SU-DHL-6 (cell line): ENCODE measurements around the gene HCRTR1.

Source experiments
- H2AFZ ChIP-seq: fragments of 200-600 bp; sonication (generic); 2 replicates; pipeline ENCODE4 v1.6.1; 2014; ENCODE audit warnings: low read depth, mild to moderate bottlenecking, moderate library complexity, mixed read lengths, antibody characterized with exemption, low read length; ENCODE audit not compliant: severe bottlenecking
- H3F3A ChIP-seq: fragments of 200-600 bp; shearing (Covaris generic); 2 replicates; pipeline ENCODE4 v1.6.0; 2016; ENCODE audit warnings: antibody characterized with exemption, mild to moderate bottlenecking; ENCODE audit not compliant: insufficient read depth
- H3K27ac ChIP-seq: fragments of 200-600 bp; sonication (generic); 2 replicates; pipeline ENCODE4 v1.5.1; 2016; ENCODE audit warnings: low read depth, mild to moderate bottlenecking, low read length, moderate library complexity, mixed read lengths
- H3K27me3 ChIP-seq: fragments of 200-600 bp; sonication (generic), shearing (Covaris generic); 2 replicates; pipeline ENCODE4 v1.6.0; 2014; ENCODE audit warnings: mild to moderate bottlenecking, low read length
- H3K36me3 ChIP-seq: fragments of 200-600 bp; sonication (generic); 2 replicates; pipeline ENCODE4 v1.6.1; 2014; ENCODE audit warnings: mild to moderate bottlenecking, low read length, mixed read lengths
- H3K4me2 ChIP-seq: fragments of 300-600, 200-600 bp; shearing (Covaris generic), sonication (generic); 2 replicates; pipeline ENCODE4 v1.6.0; 2014; ENCODE audit warnings: low read length, low read depth, mild to moderate bottlenecking; ENCODE audit not compliant: poor library complexity, severe bottlenecking
- H3K4me3 ChIP-seq: fragments of 200-600 bp; sonication (generic); 2 replicates; pipeline ENCODE4 v1.5.1; 2014; ENCODE audit warnings: antibody characterized with exemption, low read length, mild to moderate bottlenecking, mixed read lengths; ENCODE audit not compliant: insufficient read depth, poor library complexity, severe bottlenecking
- H3K79me2 ChIP-seq: fragments of 200-600 bp; sonication (generic); 2 replicates; pipeline ENCODE4 v1.6.1; 2014; ENCODE audit warnings: mild to moderate bottlenecking, low read length, moderate library complexity; ENCODE audit not compliant: insufficient read depth
- H3K9ac ChIP-seq: fragments of 200-600 bp; sonication (generic); 2 replicates; pipeline ENCODE4 v1.7.0; 2014; ENCODE audit warnings: mild to moderate bottlenecking, low read length
- H3K9me2 ChIP-seq: fragments of 200-600 bp; sonication (generic); replicated peaks from 2 replicates; pipeline ENCODE4 v1.6.1; 2014; ENCODE audit warnings: low read length; ENCODE audit not compliant: insufficient read depth
- H3K9me3 ChIP-seq: fragments of 200-600 bp; sonication (generic); 2 replicates; pipeline ENCODE4 v1.6.1; 2014; ENCODE audit warnings: low read length, mixed read lengths; ENCODE audit not compliant: insufficient read depth
- H4K20me1 ChIP-seq: fragments of 200-600 bp; sonication (generic); 2 replicates; pipeline ENCODE4 v1.6.1; 2014; ENCODE audit warnings: low read depth, mild to moderate bottlenecking, antibody characterized with exemption, low read length, moderate library complexity, mixed read lengths
- EZH2phosphoT487 ChIP-seq: fragments of 200-600 bp; sonication (generic), shearing (Covaris generic); conservative IDR thresholded peaks from 2 replicates; pipeline ENCODE4 v1.6.1; 2018; ENCODE audit warnings: mild to moderate bottlenecking, antibody characterized with exemption, low read length, moderate library complexity, mixed read lengths
- TF ChIP-seq, protein P1 (sequence below): fragments of 200-600 bp; sonication (generic); IDR thresholded peaks from one replicate; pipeline ENCODE4 v1.5.1; 2017; ENCODE audit warnings: antibody characterized with exemption, mild to moderate bottlenecking, low read length, moderate library complexity; ENCODE audit not compliant: insufficient read depth, poor library complexity, severe bottlenecking

Gene HCRTR1

DNA sequence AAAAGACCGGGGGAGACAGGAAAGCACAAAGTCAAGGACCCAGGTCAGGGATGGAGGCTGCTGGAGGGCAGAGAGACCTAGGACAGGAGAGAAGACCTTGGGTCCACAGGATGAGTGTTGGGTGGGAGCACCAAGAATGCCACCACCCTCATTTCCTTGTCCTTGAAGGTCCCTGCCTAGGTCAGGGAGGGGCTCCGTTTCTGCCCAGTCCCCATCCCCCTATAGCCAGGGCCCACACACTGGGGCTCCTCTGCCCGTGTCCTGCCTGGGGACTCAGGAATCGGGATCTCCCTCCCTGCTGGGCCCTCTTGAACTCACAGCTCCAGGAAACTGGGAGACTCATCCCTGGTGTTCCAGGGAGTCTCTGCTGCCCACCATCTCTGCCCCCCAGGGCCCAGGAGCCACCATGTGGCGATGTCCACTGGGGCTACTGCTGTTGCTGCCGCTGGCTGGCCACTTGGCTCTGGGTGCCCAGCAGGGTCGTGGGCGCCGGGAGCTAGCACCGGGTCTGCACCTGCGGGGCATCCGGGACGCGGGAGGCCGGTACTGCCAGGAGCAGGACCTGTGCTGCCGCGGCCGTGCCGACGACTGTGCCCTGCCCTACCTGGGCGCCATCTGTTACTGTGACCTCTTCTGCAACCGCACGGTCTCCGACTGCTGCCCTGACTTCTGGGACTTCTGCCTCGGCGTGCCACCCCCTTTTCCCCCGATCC lies 40.6 kb upstream of the HCRTR1 start:
- Histone ChIP-seq H3F3A (no peaks in the 10 kb centered on the region), H4K20me1 (no peaks in the 10 kb centered on the region), H3K9ac (no peak overlapping the region), H3K9me3 (no peaks in the 10 kb centered on the region), H3K36me3 (no peaks in the 10 kb centered on the region), H3K27ac (no peak overlapping the region), H3K79me2 (no peaks in the 10 kb centered on the region), H3K4me3 (no peak overlapping the region), H3K27me3 (no peaks in the 10 kb centered on the region), H3K9me2 (no peaks in the 10 kb centered on the region), H2AFZ (no peak overlapping the region), H3K4me2 (no peak overlapping the region)
- no peak for TF ChIP-seq EZH2phosphoT487
- TF ChIP-seq, protein P1, sequence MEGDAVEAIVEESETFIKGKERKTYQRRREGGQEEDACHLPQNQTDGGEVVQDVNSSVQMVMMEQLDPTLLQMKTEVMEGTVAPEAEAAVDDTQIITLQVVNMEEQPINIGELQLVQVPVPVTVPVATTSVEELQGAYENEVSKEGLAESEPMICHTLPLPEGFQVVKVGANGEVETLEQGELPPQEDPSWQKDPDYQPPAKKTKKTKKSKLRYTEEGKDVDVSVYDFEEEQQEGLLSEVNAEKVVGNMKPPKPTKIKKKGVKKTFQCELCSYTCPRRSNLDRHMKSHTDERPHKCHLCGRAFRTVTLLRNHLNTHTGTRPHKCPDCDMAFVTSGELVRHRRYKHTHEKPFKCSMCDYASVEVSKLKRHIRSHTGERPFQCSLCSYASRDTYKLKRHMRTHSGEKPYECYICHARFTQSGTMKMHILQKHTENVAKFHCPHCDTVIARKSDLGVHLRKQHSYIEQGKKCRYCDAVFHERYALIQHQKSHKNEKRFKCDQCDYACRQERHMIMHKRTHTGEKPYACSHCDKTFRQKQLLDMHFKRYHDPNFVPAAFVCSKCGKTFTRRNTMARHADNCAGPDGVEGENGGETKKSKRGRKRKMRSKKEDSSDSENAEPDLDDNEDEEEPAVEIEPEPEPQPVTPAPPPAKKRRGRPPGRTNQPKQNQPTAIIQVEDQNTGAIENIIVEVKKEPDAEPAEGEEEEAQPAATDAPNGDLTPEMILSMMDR = no peak

DNA sequence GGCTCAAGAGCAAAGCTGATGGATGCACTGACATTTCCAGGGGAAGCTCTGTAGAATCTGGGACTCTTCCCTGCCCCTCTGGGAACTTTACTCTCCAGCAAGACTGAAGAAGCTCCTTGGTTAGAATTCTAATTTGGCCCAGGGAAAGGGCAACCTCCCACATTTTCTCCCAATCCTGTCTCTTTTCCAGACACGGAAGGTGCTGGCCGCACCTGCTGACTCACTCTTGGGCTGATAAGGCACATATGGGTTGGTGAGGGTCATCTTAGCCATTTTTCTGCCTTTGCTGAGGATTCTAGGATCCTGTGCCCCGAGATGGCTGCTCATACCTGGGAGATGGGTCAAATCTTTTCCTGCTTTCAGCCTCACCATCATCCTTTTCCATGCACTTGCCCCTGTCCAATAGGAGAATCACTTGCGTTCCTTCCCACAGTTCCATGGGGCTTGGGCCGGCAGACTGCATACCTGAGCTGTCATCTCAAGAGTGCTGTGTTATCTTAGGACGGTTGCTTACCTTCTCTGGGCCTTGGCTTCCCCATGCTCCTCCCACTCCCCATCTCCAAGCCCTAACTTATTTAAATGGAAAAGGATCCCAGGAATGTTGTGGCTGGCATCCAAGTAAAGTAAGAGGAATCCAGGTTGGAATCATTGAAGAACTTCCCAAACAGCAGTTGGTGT lies 39.8 kb upstream of the HCRTR1 start:
- H2AFZ ChIP-seq = no peak overlapping the region
- H3K27ac ChIP-seq = no peak overlapping the region
- no peaks in the 10 kb centered on the region for H4K20me1 ChIP-seq
- H3K9me2 ChIP-seq = no peaks in the 10 kb centered on the region
- no peaks in the 10 kb centered on the region for H3K27me3 ChIP-seq
- no peak overlapping the region for H3K4me3 ChIP-seq
- H3K9me3 ChIP-seq = no peaks in the 10 kb centered on the region
- no peaks in the 10 kb centered on the region for H3K79me2 ChIP-seq
- TF ChIP-seq, protein P1 = no peak
- no peak for TF ChIP-seq EZH2phosphoT487
- H3K36me3 ChIP-seq = no peaks in the 10 kb centered on the region
- no peak overlapping the region for H3K9ac ChIP-seq
- H3K4me2 ChIP-seq = no peak overlapping the region
- no peaks in the 10 kb centered on the region for H3F3A ChIP-seq

GRCh38 chr1:31579374-31579773 lies 38.1 kb upstream of the HCRTR1 start:
- Histone ChIP-seq H2AFZ (no peak overlapping the region), H3F3A (no peaks in the 10 kb centered on the region), H3K9me2 (no peaks in the 10 kb centered on the region), H4K20me1 (no peaks in the 10 kb centered on the region), H3K4me3 (no peak overlapping the region), H3K27me3 (no peaks in the 10 kb centered on the region), H3K9ac (no peak overlapping the region), H3K27ac (no peak overlapping the region), H3K36me3 (no peaks in the 10 kb centered on the region), H3K4me2 (no peak overlapping the region), H3K79me2 (no peaks in the 10 kb centered on the region), H3K9me3 (no peaks in the 10 kb centered on the region)
- TF ChIP-seq, protein P1 = no peak
- TF ChIP-seq EZH2phosphoT487 = no peak
